Raji (cell line): ENCODE data around the gene TPCN2.

Source experiments
- POLR2A ChIP-seq: IDR thresholded peaks from 2 replicates; pipeline ENCODE4 v1.6.1; 2011; ENCODE audit warnings: low read depth, low read length, control low read depth; ENCODE audit not compliant: insufficient read depth

TPCN2 gene

GRCh38 chr11:69122630-69123431, 74.1 kb downstream of the TPCN2 start:
- no peak for TF ChIP-seq POLR2A

DNA sequence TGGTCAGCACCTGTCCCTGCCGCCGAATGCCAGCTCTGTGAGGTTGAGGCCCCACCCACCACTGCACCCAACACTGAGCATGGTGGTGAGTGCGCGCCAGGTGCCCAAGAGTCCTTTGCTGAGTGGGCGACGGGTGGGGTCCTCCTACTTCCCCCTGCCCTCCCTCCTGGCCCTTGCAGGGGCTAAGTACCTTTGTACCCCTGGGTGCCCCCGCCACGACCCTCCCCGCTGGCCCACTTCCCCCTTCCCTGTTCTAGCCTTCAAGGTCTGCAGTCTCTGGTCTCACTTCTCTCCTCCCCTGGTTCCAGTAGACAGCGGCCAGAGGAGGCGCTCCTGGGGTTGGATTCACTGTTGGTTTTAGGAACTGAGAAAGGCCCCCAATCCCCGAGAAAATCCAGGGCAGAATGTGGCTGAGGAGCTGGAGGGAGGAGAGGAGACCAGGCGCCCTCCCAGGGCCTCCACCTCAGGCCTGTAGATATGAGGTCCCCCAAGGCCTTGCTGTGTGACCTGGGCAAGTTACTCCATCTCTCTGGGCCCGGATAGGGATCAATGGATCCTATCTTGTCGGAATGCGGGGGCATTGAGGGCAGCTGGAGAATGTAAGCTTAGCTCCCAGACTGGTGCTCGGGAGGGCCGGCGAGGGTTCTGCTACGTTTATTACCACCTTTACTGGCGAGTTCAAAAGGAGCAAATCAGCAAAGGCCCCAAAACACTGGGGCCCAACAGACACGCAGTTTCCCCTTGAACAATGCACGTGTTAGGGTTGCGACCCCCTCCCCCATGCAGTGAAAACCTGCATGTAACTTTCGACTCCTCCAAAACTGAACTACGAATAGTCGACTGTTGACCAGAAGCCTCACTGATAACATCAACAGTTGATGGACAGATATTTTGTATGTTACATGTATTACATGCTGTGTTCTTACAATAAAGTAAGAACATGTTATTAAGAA, 75.1 kb downstream of the TPCN2 start:
- no peak for TF ChIP-seq POLR2A

DNA sequence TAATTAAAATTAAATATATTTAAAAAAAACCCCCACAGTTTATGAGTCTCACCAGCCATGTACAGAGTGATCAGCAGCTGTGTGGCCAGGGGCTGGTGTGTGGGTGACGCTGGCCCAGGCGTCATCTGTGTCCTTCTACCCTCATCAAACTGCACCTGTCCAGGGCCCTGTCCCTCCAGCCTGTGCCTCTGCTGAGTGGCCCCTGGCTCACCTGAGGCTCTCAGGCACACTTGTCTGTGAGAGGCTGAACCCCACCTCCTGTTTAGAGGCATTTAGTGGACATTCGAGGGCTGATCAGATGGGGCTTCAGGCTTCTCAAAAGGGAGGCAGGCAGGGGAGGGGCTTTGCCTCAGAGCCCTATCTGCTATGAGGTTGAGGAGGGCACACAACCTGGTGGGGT, 77.1 kb downstream of the TPCN2 start:
- no peak for TF ChIP-seq POLR2A

GRCh38 chr11:69126286-69126685, 77.6 kb downstream of the TPCN2 start:
- no peak for TF ChIP-seq POLR2A

GRCh38 chr11:69127081-69127850, 78.5 kb downstream of the TPCN2 start:
- TF ChIP-seq POLR2A, result no peak

DNA sequence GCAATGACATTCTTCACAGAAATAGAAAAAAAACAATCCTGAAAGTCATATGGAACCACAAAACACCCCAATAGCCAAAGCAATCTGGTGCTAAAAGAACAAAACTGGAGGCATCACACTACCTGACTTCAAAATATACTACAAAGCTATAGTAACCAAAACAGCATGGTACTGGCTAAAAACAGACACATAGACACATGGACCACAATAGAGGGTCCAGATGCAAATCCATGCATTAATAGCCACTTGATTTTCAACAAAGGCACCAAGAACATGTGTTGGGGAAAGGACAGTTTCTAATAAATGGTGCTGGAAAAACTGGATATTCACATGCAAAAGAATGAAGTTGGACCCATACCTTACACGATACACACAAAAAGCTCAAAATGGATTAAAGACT, 79.2 kb downstream of the TPCN2 start:
- TF ChIP-seq POLR2A, result no peak

GRCh38 chr11:69129053-69129452, 80.3 kb downstream of the TPCN2 start:
- no peak for TF ChIP-seq POLR2A

DNA sequence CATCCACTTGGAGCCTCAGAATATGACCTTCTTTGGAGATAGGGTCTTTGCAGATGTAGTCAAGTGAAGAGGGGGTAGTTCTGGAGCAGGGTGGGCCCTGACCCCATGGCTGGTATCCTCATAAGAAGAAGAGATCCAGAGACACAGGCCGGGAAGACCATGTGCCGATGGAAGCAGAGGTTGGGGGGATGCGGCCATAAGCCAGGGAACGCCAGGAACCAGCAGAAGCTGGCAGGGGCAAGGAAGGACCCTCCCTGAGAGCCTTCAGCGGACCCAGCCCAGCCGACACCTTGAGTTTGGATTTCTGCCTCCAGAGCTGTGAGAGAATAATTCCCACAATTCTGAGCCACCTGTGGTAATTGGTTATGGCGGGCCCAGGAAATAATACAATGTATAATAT, 80.9 kb downstream of the TPCN2 start:
- TF ChIP-seq POLR2A, result no peak

GRCh38 chr11:69130654-69131053, 81.9 kb downstream of the TPCN2 start:
- TF ChIP-seq POLR2A, result no peak

GRCh38 chr11:69131121-69131566, 82.4 kb downstream of the TPCN2 start:
- TF ChIP-seq POLR2A, result no peak

DNA sequence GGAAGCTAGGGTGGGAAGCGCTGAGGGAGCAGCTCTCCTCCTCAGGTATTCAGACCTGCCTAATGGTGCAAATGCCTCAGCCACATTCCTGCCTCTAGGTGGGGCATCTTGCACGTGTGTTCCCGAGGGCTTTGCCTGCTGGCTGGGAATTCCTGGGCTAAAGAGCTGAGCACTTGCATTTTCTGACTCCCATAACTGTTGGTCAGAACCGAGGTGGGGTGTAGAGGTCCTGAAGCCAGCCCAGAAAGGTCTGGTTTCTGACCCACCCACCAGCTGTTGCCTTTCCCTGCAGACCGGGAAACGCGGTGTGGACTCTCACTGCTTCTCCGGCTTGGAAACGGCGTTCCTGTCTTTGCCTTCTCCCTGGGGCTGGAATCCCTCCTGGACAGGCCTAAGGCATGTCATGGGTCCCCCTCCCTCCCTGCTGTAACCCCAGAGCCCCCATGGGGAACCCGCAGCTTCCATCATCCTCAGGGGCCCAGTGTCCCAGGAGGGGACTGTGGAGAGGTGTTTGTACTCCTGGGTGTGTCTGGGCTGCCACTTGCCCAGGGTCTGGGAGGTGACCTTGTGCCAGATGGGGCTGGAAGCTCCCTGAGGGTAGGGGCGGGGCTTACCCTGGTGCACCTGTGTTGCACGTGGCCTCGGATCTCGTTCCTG, 83.0 kb downstream of the TPCN2 start:
- no peak for TF ChIP-seq POLR2A

GRCh38 chr11:69132301-69132670, 83.6 kb downstream of the TPCN2 start:
- TF ChIP-seq POLR2A, result no peak

GRCh38 chr11:69133251-69133650, 84.5 kb downstream of the TPCN2 start:
- TF ChIP-seq POLR2A, result no peak

DNA sequence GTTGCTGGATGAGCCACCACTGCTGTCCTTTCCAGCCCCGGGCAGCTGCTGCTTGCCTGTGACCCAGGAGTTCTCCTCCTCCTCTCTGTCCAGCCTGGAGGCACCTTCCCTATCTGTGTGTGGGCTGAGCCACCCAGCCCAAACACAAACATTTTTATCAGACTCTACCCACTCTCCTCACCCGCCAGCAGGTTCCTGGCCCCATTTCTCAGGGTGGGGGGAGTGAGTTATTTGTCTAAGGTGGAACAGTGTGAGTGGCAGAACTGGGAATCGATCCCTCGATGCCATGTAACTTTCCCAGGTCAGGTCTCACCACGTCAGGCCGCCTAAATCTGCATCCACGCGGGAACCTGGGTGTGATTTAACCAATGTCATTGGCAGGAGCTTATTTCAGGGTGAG, 86.2 kb downstream of the TPCN2 start:
- TF ChIP-seq POLR2A, result no peak
